GM12878 (cell line): ENCODE data around the gene CPEB3. TPM values are rescaled to one million over a fixed set of nuclear protein-coding genes. Genes with fewer than 3 reads are reported as not detected.
A peak's percentile ranks its signal among the peaks of the same experiment; 100 is the strongest.

Experiments used
- ATAC-seq: fragments of 200-7000 bp; cut with Tn5 transposase; 3 replicates; pipeline ENCODE4 v1.9.1; 2020; ENCODE audit warnings: mild to moderate bottlenecking, moderate library complexity
- BruUV-seq: library from RNA; stranded (reverse); fragments of 400-500 nt; replicated peaks from 2 replicates; lab custom pipeline; 2021; lab: Mats Ljungman, UMichigan
- CTCF ChIA-PET: fragments of 300-600 bp; sonication (Branson Sonifier 250); formaldehyde crosslinking; extraction: SDS; loops from one replicate; lab custom pipeline; 2021; ENCODE audit warnings: inconsistent platforms; lab: Yijun Ruan, JAX
- POLR2A ChIA-PET: fragments of 350-600 bp; formaldehyde crosslinking; extraction: SDS; loops from one replicate; lab custom pipeline; 2021; ENCODE audit warnings: inconsistent platforms; lab: Charles Lee
- RAD21 ChIA-PET: fragments of 300-600 bp; sonication (Branson Sonifier 250); formaldehyde crosslinking; loops from one replicate; lab custom pipeline; 2023; ENCODE audit warnings: antibody characterized with exemption; ENCODE audit not compliant: unreplicated experiment; lab: Charles Lee
- SMC1A ChIA-PET: fragments of 300-600 bp; sonication (Branson Sonifier 250); formaldehyde crosslinking; loops from one replicate; lab custom pipeline; 2023; ENCODE audit not compliant: unreplicated experiment, uncharacterized antibody; lab: Charles Lee
- DNase-seq: peaks from one replicate; pipeline ENCODE4 v3.0.0-alpha.2; 2011; ENCODE audit warnings: low read depth, low spot score
- FAIRE-seq: peaks from 3 replicates; lab custom pipeline; 2011; peaks lifted over from hg19 to GRCh38; lab: Jason Lieb, UNC
- H2AFZ ChIP-seq: 2 replicates; pipeline ENCODE4 v1.6.0; 2011; ENCODE audit warnings: low read depth, low read length, control low read depth; ENCODE audit not compliant: control insufficient read depth
- H3K27ac ChIP-seq: 2 replicates; pipeline ENCODE4 v1.5.1; 2011; ENCODE audit warnings: control low read depth; ENCODE audit not compliant: control insufficient read depth, insufficient read depth
- H3K27me3 ChIP-seq, 2 experiments: replicated peaks in 1 of 2; 2 replicates each; pipeline versions ENCODE4 v1.6.0 to v1.6.1; 2011; ENCODE audit warnings: low read length in 1 of 2; ENCODE audit not compliant: control insufficient read depth in 2 of 2, insufficient read depth in 2 of 2
- H3K36me3 ChIP-seq, 2 experiments: 2 replicates each; pipeline ENCODE4 v1.5.1; 2011; ENCODE audit warnings: low read length in 1 of 2; ENCODE audit not compliant: control insufficient read depth in 2 of 2, insufficient read depth in 2 of 2
- H3K4me1 ChIP-seq: 2 replicates; pipeline ENCODE4 v1.6.1; 2011; ENCODE audit warnings: mild to moderate bottlenecking, low read length, moderate library complexity, mixed read lengths; ENCODE audit not compliant: control insufficient read depth, insufficient read depth
- H3K4me2 ChIP-seq: 2 replicates; pipeline ENCODE4 v1.6.0; 2011; ENCODE audit warnings: control low read depth; ENCODE audit not compliant: control insufficient read depth, insufficient read depth
- H3K4me3 ChIP-seq: fragments of 200-600 bp; sonication (generic); 2 replicates; pipeline ENCODE4 v1.5.1; 2016
- H3K79me2 ChIP-seq: 2 replicates; pipeline ENCODE4 v1.6.0; 2011; ENCODE audit warnings: low read length; ENCODE audit not compliant: control insufficient read depth, insufficient read depth
- H3K9ac ChIP-seq: 2 replicates; pipeline ENCODE4 v1.8.0; 2011; ENCODE audit warnings: low read length, control low read depth, mixed read lengths; ENCODE audit not compliant: control insufficient read depth, insufficient read depth
- H3K9me3 ChIP-seq: replicated peaks from 3 replicates; pipeline ENCODE4 v1.5.1; 2011; ENCODE audit warnings: mild to moderate bottlenecking, low read length; ENCODE audit not compliant: control insufficient read depth, insufficient read depth
- H4K20me1 ChIP-seq: 2 replicates; pipeline ENCODE4 v1.6.0; 2011; ENCODE audit not compliant: control insufficient read depth, insufficient read depth
- HDAC6 ChIP-seq: fragments of 200-600 bp; sonication (generic); IDR thresholded peaks from one replicate; pipeline ENCODE4 v1.8.0; 2017; ENCODE audit warnings: antibody characterized with exemption; ENCODE audit not compliant: unreplicated experiment
- IKZF1 ChIP-seq: fragments of 450-650 bp; conservative IDR thresholded peaks from 2 replicates; pipeline ENCODE4 v1.6.1; 2017; ENCODE audit warnings: antibody characterized with exemption, mild to moderate bottlenecking
- SRF ChIP-seq, 2 experiments: IDR thresholded peaks; 2 replicates each; pipeline ENCODE4 v1.6.1; 2011; ENCODE audit warnings: low read depth in 2 of 2, low read length in 2 of 2, mild to moderate bottlenecking in 1 of 2, moderate library complexity in 1 of 2
- YBX1 ChIP-seq: fragments of 450-650 bp; IDR thresholded peaks from 2 replicates; pipeline ENCODE4 v1.6.1; 2016; ENCODE audit warnings: antibody characterized with exemption
- WGBS: methylation state at CpG from one replicate; pipeline ENCODE4 v1.1.6; 2016; ENCODE audit warnings: low lambda C conversion rate; ENCODE audit not compliant: insufficient replicate concordance, insufficient coverage; ENCODE audit errors: missing lambda C conversion rate; 5-methylcytosine and 5-hydroxymethylcytosine counted together
- in situ Hi-C: fragments of 300-500 bp; cut with MboI; formaldehyde crosslinking; loops from 9 replicates; pipeline ENCODE4 v1.14.3; 2018; ENCODE audit warnings: mixed read lengths
- intact Hi-C: fragments of 100-400 bp; cut with micrococcal nuclease; formaldehyde crosslinking; loops from one replicate; pipeline ENCODE4 v1.14.2; 2022; ENCODE audit not compliant: unreplicated experiment
- polyA plus RNA-seq, 11 experiments: library from polyadenylated mRNA; depleted of rRNA in 4 of 11; unstranded in 6 of 11; stranded (reverse) in 5 of 11; fragments of >200 nt; fragmentation: Nextera tagmentation in 4 of 11; fragmentation: Illumina TruSeq in 1 of 11; extraction: Ambion mirVana in 4 of 11; extraction: Trizol in 1 of 11; gene quantifications; 1 replicate in 1 of 11; 2 replicates in 10 of 11; pipeline versions ENCODE4 v1.2.1 to v1.2.3, GENCODE V29; 2011 to 2016; ENCODE audit warnings: inconsistent platforms in 2 of 11, missing spikeins in 2 of 11, low read depth in 1 of 11
- total RNA-seq, 4 experiments: library from RNA; depleted of rRNA in 3 of 4; stranded (reverse); fragments of >200 nt in 3 of 4; fragmentation: Illumina TruSeq in 1 of 4; extraction: Trizol in 1 of 4; gene quantifications; 2 replicates each; pipeline versions ENCODE4 v1.2.1 to v1.2.3, GENCODE V29; 2013 to 2021
- TF ChIP-seq, protein P1 (sequence below): fragments of 450-650 bp; IDR thresholded peaks from 2 replicates; pipeline ENCODE4 v1.6.1; 2016; ENCODE audit warnings: mild to moderate bottlenecking
- TF ChIP-seq, protein P2 (sequence below): fragments of 450-650 bp; IDR thresholded peaks from 2 replicates; pipeline ENCODE4 v1.6.1; 2016; ENCODE audit warnings: mild to moderate bottlenecking
- TF ChIP-seq, protein P3 (sequence below): fragments of 450-650 bp; IDR thresholded peaks from 2 replicates; pipeline ENCODE4 v1.6.1; 2017; ENCODE audit warnings: low read depth, mild to moderate bottlenecking, moderate library complexity
- TF ChIP-seq, protein P4 (sequence below): IDR thresholded peaks from 2 replicates; pipeline ENCODE4 v1.6.1; 2011; ENCODE audit warnings: low read depth, low read length, improper control_type of control experiment, borderline replicate concordance

Gene CPEB3
- total and polyA plus RNA-seq, 10 of the 15 experiments (the other 5 are each of a cell fraction or from before 2014, with no cell fraction given): 0.50 to 2.3 (median 1.2) TPM

DNA sequence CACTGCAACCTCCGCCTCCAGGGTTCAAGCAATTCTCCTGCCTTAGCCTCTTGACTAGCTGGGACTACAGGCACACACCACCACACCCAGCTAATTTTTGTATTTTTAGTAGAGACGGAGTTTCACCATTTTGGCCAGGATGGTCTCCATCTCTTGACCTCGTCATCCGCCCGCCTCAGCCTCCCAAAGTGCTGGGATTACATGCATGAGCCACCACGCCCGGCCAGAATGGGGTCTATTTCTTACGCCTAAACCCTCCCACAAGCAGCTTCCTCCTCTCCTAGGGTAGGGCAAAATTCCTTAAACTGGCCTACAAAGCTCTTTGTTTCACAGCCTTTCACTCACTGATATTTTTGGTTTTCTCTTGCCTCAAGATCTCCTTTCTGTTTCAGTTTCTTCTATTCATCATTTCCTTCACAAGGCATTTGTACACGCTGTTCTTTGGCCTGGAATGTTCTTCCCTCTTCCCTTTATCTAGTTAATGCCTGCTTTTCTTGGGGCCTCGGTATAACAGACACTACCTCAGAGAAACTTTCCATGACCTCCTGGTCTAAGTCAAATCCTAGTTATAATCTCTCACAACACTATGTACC, 6.7 kb downstream of the CPEB3 start:
- SMC1A ChIA-PET: interaction anchor here (0.9 to 4.2 kb wide), 9 partner anchors 10 to 195 kb away, joined by 3 to 19 read pairs (median 4); no protein-coding TSS in a partner anchor

More for the DNA sequence above, 6.7 kb downstream of the CPEB3 start:
- no peaks in the 10 kb centered on the region for H3K36me3 ChIP-seq
- TF ChIP-seq, protein P1, sequence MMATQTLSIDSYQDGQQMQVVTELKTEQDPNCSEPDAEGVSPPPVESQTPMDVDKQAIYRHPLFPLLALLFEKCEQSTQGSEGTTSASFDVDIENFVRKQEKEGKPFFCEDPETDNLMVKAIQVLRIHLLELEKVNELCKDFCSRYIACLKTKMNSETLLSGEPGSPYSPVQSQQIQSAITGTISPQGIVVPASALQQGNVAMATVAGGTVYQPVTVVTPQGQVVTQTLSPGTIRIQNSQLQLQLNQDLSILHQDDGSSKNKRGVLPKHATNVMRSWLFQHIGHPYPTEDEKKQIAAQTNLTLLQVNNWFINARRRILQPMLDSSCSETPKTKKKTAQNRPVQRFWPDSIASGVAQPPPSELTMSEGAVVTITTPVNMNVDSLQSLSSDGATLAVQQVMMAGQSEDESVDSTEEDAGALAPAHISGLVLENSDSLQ: peak; percentile 36; the same call in 1 of the 2 replicates
- TF ChIP-seq, protein P2, sequence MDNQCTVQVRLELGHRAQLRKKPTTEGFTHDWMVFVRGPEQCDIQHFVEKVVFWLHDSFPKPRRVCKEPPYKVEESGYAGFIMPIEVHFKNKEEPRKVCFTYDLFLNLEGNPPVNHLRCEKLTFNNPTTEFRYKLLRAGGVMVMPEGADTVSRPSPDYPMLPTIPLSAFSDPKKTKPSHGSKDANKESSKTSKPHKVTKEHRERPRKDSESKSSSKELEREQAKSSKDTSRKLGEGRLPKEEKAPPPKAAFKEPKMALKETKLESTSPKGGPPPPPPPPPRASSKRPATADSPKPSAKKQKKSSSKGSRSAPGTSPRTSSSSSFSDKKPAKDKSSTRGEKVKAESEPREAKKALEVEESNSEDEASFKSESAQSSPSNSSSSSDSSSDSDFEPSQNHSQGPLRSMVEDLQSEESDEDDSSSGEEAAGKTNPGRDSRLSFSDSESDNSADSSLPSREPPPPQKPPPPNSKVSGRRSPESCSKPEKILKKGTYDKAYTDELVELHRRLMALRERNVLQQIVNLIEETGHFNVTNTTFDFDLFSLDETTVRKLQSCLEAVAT: peak; percentile 85
- TF ChIP-seq, protein P3, sequence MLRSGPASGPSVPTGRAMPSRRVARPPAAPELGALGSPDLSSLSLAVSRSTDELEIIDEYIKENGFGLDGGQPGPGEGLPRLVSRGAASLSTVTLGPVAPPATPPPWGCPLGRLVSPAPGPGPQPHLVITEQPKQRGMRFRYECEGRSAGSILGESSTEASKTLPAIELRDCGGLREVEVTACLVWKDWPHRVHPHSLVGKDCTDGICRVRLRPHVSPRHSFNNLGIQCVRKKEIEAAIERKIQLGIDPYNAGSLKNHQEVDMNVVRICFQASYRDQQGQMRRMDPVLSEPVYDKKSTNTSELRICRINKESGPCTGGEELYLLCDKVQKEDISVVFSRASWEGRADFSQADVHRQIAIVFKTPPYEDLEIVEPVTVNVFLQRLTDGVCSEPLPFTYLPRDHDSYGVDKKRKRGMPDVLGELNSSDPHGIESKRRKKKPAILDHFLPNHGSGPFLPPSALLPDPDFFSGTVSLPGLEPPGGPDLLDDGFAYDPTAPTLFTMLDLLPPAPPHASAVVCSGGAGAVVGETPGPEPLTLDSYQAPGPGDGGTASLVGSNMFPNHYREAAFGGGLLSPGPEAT: 0 out of 2 replicates have a peak, but pooled peaks have one; percentile 29
- TF ChIP-seq, protein P4, sequence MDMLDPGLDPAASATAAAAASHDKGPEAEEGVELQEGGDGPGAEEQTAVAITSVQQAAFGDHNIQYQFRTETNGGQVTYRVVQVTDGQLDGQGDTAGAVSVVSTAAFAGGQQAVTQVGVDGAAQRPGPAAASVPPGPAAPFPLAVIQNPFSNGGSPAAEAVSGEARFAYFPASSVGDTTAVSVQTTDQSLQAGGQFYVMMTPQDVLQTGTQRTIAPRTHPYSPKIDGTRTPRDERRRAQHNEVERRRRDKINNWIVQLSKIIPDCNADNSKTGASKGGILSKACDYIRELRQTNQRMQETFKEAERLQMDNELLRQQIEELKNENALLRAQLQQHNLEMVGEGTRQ: no peak
- TF ChIP-seq YBX1: no peak
- TF ChIP-seq SRF (IDR thresholded peaks at IDR 0.05; ENCODE audit: low read depth in 2 of 2, low read length in 2 of 2): no peak
- TF ChIP-seq IKZF1: peak; percentile 9; the same call in 1 of the 2 replicates
- TF ChIP-seq HDAC6: no peak
- no peaks in the 10 kb centered on the region for H3K27me3 ChIP-seq
- peak overlapping the region; percentile 45 for H3K27ac ChIP-seq
- H3K9me3 ChIP-seq: no peaks in the 10 kb centered on the region
- no TSS peak for BruUV-seq
- no peaks in the 10 kb centered on the region; the same call in none of the 2 replicates for H3K79me2 ChIP-seq
- RAD21 ChIA-PET: interaction anchor here (1.2 kb wide), 1 partner anchor 53 kb away, joined by 4 read pairs; no protein-coding TSS in a partner anchor
- WGBS: 82% methylated on average over 9 of the region's 10 CpGs
- intact Hi-C loops (no loop called here), in situ Hi-C loops (no loop called here)
- FAIRE-seq (no peak), DNase-seq (no peak), ATAC-seq (peak; percentile 83)
- H4K20me1 ChIP-seq: no peaks in the 10 kb centered on the region
- peaks cover 6% of the 10 kb centered on the region; the same call in 1 of the 2 replicates for H3K4me1 ChIP-seq
- H3K4me3 ChIP-seq: peak overlapping the region; percentile 48; the same call in 1 of the 2 replicates
- H2AFZ ChIP-seq: peak overlapping the region; percentile 54
- POLR2A ChIA-PET: interaction anchor here (0.9 to 1.3 kb wide), 4 partner anchors 18 to 127 kb away, joined by 3 to 4 read pairs (median 3); no protein-coding TSS in a partner anchor
- H3K9ac ChIP-seq: peak overlapping the region; percentile 22; the same call in 1 of the 2 replicates
- CTCF ChIA-PET: interaction anchor here (0.6 kb wide), 1 partner anchor 34 kb away, joined by 4 read pairs; no protein-coding TSS in a partner anchor
- H3K4me2 ChIP-seq: peak overlapping the region; percentile 85
